WTC11 (cell line): ENCODE results near the gene KAT6B. TPM values are rescaled to one million over a fixed set of nuclear protein-coding genes. Genes with fewer than 3 reads are reported as not detected.

Experiments
- ATAC-seq: fragments of 200-7000 bp; cut with Tn5 transposase; 2 replicates; pipeline ENCODE4 v1.10.0; 2021; ENCODE audit warnings: mild to moderate bottlenecking, moderate library complexity
- CTCF ChIA-PET: fragments of 300-600 bp; sonication (Branson Sonifier 250); formaldehyde crosslinking; loops from one replicate; lab custom pipeline; 2021; ENCODE audit warnings: antibody characterized with exemption; lab: Charles Lee
- POLR2A ChIA-PET: fragments of 350-600 bp; sonication (Branson Sonifier 250); formaldehyde crosslinking; loops from one replicate; lab custom pipeline; 2021; ENCODE audit warnings: antibody characterized with exemption; lab: Charles Lee
- DNase-seq: peaks from one replicate; pipeline ENCODE4 v3.0.0; 2021; ENCODE audit warnings: low spot score
- H3K27ac Mint-ChIP-seq: 2 replicates; pipeline ENCODE4 v1.8.0; 2021; ENCODE audit warnings: mixed read lengths
- H3K27me3 Mint-ChIP-seq: 2 replicates; pipeline ENCODE4 v1.8.0; 2021; ENCODE audit warnings: low read depth, mild to moderate bottlenecking, moderate library complexity, mixed read lengths
- H3K36me3 Mint-ChIP-seq: 2 replicates; pipeline ENCODE4 v1.8.0; 2021; ENCODE audit warnings: mixed read lengths
- H3K4me1 Mint-ChIP-seq: 2 replicates; pipeline ENCODE4 v1.8.0; 2022; ENCODE audit warnings: mixed read lengths
- H3K4me3 Mint-ChIP-seq: 2 replicates; pipeline ENCODE4 v1.8.0; 2021; ENCODE audit warnings: mild to moderate bottlenecking, moderate library complexity, mixed read lengths
- H3K9me3 Mint-ChIP-seq: 2 replicates; pipeline ENCODE4 v1.8.0; 2021; ENCODE audit warnings: mixed read lengths
- ELF4 ChIP-seq: sonication (generic); formaldehyde crosslinking; IDR thresholded peaks from 2 replicates; pipeline ENCODE4 v1.8.1; 2022; ENCODE audit warnings: low read depth, mild to moderate bottlenecking, moderate library complexity, missing genetic modification reagents
- GTF2I ChIP-seq: fragments of 250-450 bp; sonication (Bioruptor Pico); conservative IDR thresholded peaks from 2 replicates; pipeline ENCODE4 v1.4.0; 2021; ENCODE audit warnings: mild to moderate bottlenecking
- NR2C2 ChIP-seq: sonication (generic); formaldehyde crosslinking; IDR thresholded peaks from 2 replicates; pipeline ENCODE4 v1.8.0; 2022; ENCODE audit warnings: mild to moderate bottlenecking, missing genetic modification reagents
- SOX15 ChIP-seq: fragments of 250-450 bp; sonication (Bioruptor Pico); IDR thresholded peaks from 2 replicates; pipeline ENCODE4 v1.9.0; 2021; ENCODE audit warnings: mild to moderate bottlenecking
- SP1 ChIP-seq: sonication (generic); formaldehyde crosslinking; conservative IDR thresholded peaks from 2 replicates; pipeline ENCODE4 v1.8.1; 2022; ENCODE audit warnings: missing genetic modification reagents
- ZNF121 ChIP-seq: sonication (generic); formaldehyde crosslinking; IDR thresholded peaks from 2 replicates; pipeline ENCODE4 v1.8.0; 2023; ENCODE audit warnings: missing genetic modification reagents
- ZNF138 ChIP-seq: sonication (generic); formaldehyde crosslinking; conservative IDR thresholded peaks from 2 replicates; pipeline ENCODE4 v1.8.1; 2022; ENCODE audit warnings: mild to moderate bottlenecking, moderate library complexity, missing genetic modification reagents
- ZNF219 ChIP-seq: sonication (generic); formaldehyde crosslinking; IDR thresholded peaks from 2 replicates; pipeline ENCODE4 v1.8.0; 2023; ENCODE audit warnings: missing genetic modification reagents, mild to moderate bottlenecking, borderline replicate concordance
- ZNF263 ChIP-seq: sonication (generic); formaldehyde crosslinking; IDR thresholded peaks from 2 replicates; pipeline ENCODE4 v1.8.1; 2022; ENCODE audit warnings: low read depth, mild to moderate bottlenecking, moderate library complexity, missing genetic modification reagents
- ZNF396 ChIP-seq: fragments of 250-450 bp; sonication (Bioruptor Pico); IDR thresholded peaks from 2 replicates; pipeline ENCODE4 v1.8.0; 2021; ENCODE audit warnings: mild to moderate bottlenecking, moderate library complexity, borderline replicate concordance
- total RNA-seq: library from RNA; stranded (reverse); gene quantifications from 3 replicates; pipeline ENCODE4 v1.2.3, GENCODE V29; 2021
- TF ChIP-seq, protein P1 (sequence below): sonication (generic); formaldehyde crosslinking; IDR thresholded peaks from 2 replicates; pipeline ENCODE4 v1.8.0; 2023; ENCODE audit warnings: missing genetic modification reagents
- TF ChIP-seq, protein P2 (sequence below): fragments of 250-450 bp; sonication (Bioruptor Pico); IDR thresholded peaks from 2 replicates; pipeline ENCODE4 v1.9.0; 2021; ENCODE audit warnings: mild to moderate bottlenecking
- TF ChIP-seq, protein P3 (sequence below): fragments of 250-450 bp; sonication (Bioruptor Pico); IDR thresholded peaks from 2 replicates; pipeline ENCODE4 v1.9.0; 2021; ENCODE audit warnings: mild to moderate bottlenecking
- TF ChIP-seq, protein P4 (sequence below): sonication (generic); formaldehyde crosslinking; IDR thresholded peaks from 2 replicates; pipeline ENCODE4 v1.8.1; 2022; ENCODE audit warnings: low read depth, mild to moderate bottlenecking, moderate library complexity, missing genetic modification reagents, borderline replicate concordance
- TF ChIP-seq, protein P5 (sequence below): sonication (generic); formaldehyde crosslinking; IDR thresholded peaks from 2 replicates; pipeline ENCODE4 v1.8.0; 2022; ENCODE audit warnings: mild to moderate bottlenecking, missing genetic modification reagents

KAT6B gene
- total RNA-seq, 1 experiment from 2014 or later, result 18.5 TPM

DNA sequence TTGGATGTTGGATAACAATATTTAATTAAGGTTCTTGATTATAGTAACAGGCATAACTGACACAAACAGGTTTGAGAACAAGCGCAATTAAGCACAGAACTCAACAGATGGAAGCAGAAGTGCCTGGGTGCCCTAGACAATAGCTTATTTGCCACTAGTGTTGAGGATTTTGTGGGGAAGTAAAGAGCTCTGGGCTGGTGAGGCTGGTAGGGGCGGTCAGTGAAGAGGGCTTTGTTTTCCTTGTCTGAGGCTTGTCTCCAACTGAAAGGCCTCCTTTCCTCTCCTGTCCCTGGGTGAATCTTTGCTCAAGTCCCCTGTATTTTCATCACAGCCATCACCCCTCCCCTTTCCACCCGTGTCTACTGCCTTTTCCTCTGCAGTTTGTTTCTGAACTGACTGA lies 104.6 kb downstream of the KAT6B start:
- POLR2A ChIA-PET, result no interaction called here
- CTCF ChIA-PET, result no interaction called here
- H3K9me3 Mint-ChIP-seq, result no peaks in the 10 kb centered on the region
- no peak for DNase-seq
- no peak for TF ChIP-seq ELF4 (CRISPR knock-in tag)
- TF ChIP-seq, protein P1, sequence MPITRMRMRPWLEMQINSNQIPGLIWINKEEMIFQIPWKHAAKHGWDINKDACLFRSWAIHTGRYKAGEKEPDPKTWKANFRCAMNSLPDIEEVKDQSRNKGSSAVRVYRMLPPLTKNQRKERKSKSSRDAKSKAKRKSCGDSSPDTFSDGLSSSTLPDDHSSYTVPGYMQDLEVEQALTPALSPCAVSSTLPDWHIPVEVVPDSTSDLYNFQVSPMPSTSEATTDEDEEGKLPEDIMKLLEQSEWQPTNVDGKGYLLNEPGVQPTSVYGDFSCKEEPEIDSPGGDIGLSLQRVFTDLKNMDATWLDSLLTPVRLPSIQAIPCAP (CRISPR knock-in tag), result no peak
- TF ChIP-seq, all 79 proteins: peak for 0
- no peaks in the 10 kb centered on the region for H3K27me3 Mint-ChIP-seq
- H3K36me3 Mint-ChIP-seq, result no peaks in the 10 kb centered on the region
- H3K27ac Mint-ChIP-seq, result no peak overlapping the region
- no peak overlapping the region for H3K4me3 Mint-ChIP-seq
- H3K4me1 Mint-ChIP-seq, result peaks cover 32% of the 10 kb centered on the region
- ATAC-seq, result no peak

DNA sequence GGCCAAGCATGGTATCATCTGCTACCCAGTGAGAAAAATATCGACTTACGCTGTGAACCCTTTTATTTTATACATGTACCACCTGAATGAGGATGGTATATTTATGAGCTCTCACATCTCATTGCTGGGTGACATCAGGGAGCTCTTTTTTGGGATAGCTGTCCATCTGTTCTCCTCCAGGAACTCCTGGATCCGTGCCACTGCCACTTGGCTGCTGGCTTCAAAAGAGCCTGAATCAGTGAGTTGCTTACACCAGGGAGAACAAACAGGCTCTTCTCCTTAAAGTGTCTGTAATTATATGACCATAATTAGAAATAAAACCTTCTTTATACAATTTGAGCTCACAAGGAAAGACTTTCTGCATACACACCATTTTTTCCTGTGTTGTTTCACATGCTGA lies 106.2 kb downstream of the KAT6B start:
- no peaks in the 10 kb centered on the region for H3K27me3 Mint-ChIP-seq
- ChIA-PET POLR2A (no interaction called here), CTCF (no interaction called here)
- H3K36me3 Mint-ChIP-seq, result no peaks in the 10 kb centered on the region
- no peak overlapping the region for H3K4me3 Mint-ChIP-seq
- H3K4me1 Mint-ChIP-seq, result peaks cover 32% of the 10 kb centered on the region
- ATAC-seq (no peak), DNase-seq (no peak)
- TF ChIP-seq, protein P2, sequence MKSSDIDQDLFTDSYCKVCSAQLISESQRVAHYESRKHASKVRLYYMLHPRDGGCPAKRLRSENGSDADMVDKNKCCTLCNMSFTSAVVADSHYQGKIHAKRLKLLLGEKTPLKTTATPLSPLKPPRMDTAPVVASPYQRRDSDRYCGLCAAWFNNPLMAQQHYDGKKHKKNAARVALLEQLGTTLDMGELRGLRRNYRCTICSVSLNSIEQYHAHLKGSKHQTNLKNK (CRISPR knock-in tag), result no peak
- TF ChIP-seq SOX15 (CRISPR knock-in tag) (no peak), SP1 (CRISPR knock-in tag) (no peak), ZNF219 (no peak), NR2C2 (no peak), ZNF263 (CRISPR knock-in tag) (no peak), ZNF121 (CRISPR knock-in tag) (no peak), GTF2I (CRISPR knock-in tag) (no peak), ZNF396 (CRISPR knock-in tag) (no peak), ZNF138 (no peak)
- TF ChIP-seq, protein P1 (CRISPR knock-in tag), result no peak
- TF ChIP-seq, protein P3, sequence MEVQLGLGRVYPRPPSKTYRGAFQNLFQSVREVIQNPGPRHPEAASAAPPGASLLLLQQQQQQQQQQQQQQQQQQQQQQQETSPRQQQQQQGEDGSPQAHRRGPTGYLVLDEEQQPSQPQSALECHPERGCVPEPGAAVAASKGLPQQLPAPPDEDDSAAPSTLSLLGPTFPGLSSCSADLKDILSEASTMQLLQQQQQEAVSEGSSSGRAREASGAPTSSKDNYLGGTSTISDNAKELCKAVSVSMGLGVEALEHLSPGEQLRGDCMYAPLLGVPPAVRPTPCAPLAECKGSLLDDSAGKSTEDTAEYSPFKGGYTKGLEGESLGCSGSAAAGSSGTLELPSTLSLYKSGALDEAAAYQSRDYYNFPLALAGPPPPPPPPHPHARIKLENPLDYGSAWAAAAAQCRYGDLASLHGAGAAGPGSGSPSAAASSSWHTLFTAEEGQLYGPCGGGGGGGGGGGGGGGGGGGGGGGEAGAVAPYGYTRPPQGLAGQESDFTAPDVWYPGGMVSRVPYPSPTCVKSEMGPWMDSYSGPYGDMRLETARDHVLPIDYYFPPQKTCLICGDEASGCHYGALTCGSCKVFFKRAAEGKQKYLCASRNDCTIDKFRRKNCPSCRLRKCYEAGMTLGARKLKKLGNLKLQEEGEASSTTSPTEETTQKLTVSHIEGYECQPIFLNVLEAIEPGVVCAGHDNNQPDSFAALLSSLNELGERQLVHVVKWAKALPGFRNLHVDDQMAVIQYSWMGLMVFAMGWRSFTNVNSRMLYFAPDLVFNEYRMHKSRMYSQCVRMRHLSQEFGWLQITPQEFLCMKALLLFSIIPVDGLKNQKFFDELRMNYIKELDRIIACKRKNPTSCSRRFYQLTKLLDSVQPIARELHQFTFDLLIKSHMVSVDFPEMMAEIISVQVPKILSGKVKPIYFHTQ (CRISPR knock-in tag), result no peak
- TF ChIP-seq, protein P4, sequence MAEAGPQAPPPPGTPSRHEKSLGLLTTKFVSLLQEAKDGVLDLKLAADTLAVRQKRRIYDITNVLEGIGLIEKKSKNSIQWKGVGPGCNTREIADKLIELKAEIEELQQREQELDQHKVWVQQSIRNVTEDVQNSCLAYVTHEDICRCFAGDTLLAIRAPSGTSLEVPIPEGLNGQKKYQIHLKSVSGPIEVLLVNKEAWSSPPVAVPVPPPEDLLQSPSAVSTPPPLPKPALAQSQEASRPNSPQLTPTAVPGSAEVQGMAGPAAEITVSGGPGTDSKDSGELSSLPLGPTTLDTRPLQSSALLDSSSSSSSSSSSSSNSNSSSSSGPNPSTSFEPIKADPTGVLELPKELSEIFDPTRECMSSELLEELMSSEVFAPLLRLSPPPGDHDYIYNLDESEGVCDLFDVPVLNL (CRISPR knock-in tag), result no peak
- TF ChIP-seq, protein P5, sequence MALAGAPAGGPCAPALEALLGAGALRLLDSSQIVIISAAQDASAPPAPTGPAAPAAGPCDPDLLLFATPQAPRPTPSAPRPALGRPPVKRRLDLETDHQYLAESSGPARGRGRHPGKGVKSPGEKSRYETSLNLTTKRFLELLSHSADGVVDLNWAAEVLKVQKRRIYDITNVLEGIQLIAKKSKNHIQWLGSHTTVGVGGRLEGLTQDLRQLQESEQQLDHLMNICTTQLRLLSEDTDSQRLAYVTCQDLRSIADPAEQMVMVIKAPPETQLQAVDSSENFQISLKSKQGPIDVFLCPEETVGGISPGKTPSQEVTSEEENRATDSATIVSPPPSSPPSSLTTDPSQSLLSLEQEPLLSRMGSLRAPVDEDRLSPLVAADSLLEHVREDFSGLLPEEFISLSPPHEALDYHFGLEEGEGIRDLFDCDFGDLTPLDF (CRISPR knock-in tag), result no peak
- H3K9me3 Mint-ChIP-seq, result no peaks in the 10 kb centered on the region
- no peak overlapping the region for H3K27ac Mint-ChIP-seq
